ENCODE results near the gene RFESD. TPM values are rescaled to one million over a fixed set of nuclear protein-coding genes. Genes with fewer than 3 reads are reported as not detected.

Gene RFESD
- total and polyA plus RNA-seq, 2 of the 4 experiments (the other 2 are of a cell fraction): 1.5 to 2.7 TPM

DNA sequence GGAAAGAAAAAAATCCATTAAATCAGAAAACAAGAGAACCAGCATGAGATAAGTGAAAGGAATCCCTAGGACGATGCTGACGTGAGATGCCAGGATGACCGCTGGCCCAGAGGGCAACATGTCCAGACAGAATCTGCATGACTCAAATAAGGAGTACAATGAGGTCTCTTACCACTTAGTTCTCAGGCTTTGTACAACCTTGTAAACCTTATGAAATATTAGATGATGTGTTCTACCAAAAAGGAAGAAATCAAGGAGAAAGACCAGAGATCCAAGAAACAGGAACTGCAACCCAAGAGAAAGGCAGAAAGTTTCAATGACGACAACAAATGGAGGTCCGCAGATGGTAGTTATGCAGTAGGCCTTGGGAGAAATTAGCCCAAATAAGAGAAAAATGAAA is 29.5 kb upstream of the RFESD start:
- ChIA-PET CTCF (no interaction called here), POLR2A (ENCODE audit: unreplicated experiment) (no interaction called here)
- no peaks in the 10 kb centered on the region for H3K79me1 ChIP-seq (ENCODE audit: low read depth in 1 of 2, low read length in 2 of 2)
- H2BK20ac ChIP-seq (ENCODE audit: low read depth, low read length): no peak overlapping the region
- H4K20me1 ChIP-seq (ENCODE audit: insufficient read depth, low read length): no peaks in the 10 kb centered on the region
- ATAC-seq (ENCODE audit: low read depth): no peak
- WGBS, 2 experiments (ENCODE audit: extremely low coverage in 2 of 2, insufficient read length in 1 of 2): no CpG with 5 or more reads among the region's 5 CpGs
- no peaks in the 10 kb centered on the region for H3K9me1 ChIP-seq (ENCODE audit: insufficient read depth, low read length)
- H3K36me3 ChIP-seq (ENCODE audit: control insufficient read depth, insufficient read depth, low read length): no peaks in the 10 kb centered on the region
- TF ChIP-seq RAD21 (IDR thresholded peaks at IDR 0.05; ENCODE audit: low read length) (no peak), MAFK (IDR thresholded peaks at IDR 0.05; ENCODE audit: low read depth, low read length) (no peak), SMC3 (IDR thresholded peaks at IDR 0.05; ENCODE audit: low read depth, low read length) (no peak), RCOR1 (IDR thresholded peaks at IDR 0.05; ENCODE audit: insufficient replicate concordance, low read length) (no peak), FOS (IDR thresholded peaks at IDR 0.05; ENCODE audit: low read depth, low read length) (no peak)
- no peaks in the 10 kb centered on the region for H3K27me3 ChIP-seq (ENCODE audit: control insufficient read depth, insufficient read depth, low read length)
- peak overlapping the region; percentile 18; the same call in 1 of the 2 replicates for H2BK120ac ChIP-seq (ENCODE audit: low read depth, low read length)
- peaks cover 11% of the 10 kb centered on the region for H3K4me1 ChIP-seq (ENCODE audit: control insufficient read depth, insufficient read depth, low read length)
- H3K9ac ChIP-seq (ENCODE audit: low read depth, low read length): no peak overlapping the region
- no peak overlapping the region for H4K5ac ChIP-seq (ENCODE audit: low read depth, low read length)
- peak overlapping the region; percentile 49; the same call in 1 of the 2 replicates for H3K14ac ChIP-seq (replicated peaks; ENCODE audit: low read depth, low read length)
- no TSS peak for BruUV-seq (replicated peaks)
- no peak overlapping the region for H2AK9ac ChIP-seq (replicated peaks; ENCODE audit: low read depth, low read length, poor library complexity)
- H2AFZ ChIP-seq (replicated peaks; ENCODE audit: low read length, poor library complexity): peak overlapping the region; percentile 45
- H3K4ac ChIP-seq (ENCODE audit: low read depth, low read length): peak overlapping the region; percentile 34; the same call in 1 of the 2 replicates
- H3K9me3 ChIP-seq (ENCODE audit: control insufficient read depth, insufficient read depth, low read length): peaks cover 3% of the 10 kb centered on the region; the same call in 1 of the 2 replicates
- H3K4me3 ChIP-seq (ENCODE audit: insufficient read depth, low read depth, low read length): no peak overlapping the region
- 0 out of 4 replicates have a peak overlapping the region, but pooled peaks of 1 of the 2 experiments have one; percentile 46 for H4K8ac ChIP-seq (ENCODE audit: low read depth in 2 of 2, low read length in 2 of 2)
- H3K27ac ChIP-seq (ENCODE audit: insufficient read depth, low read length): no peak overlapping the region
- H3K56ac ChIP-seq (ENCODE audit: extremely low read depth, insufficient read depth, low read length): no peak overlapping the region
- intact Hi-C loops (cut with micrococcal nuclease) (no loop called here), dilution Hi-C loops (cut with HindIII; ENCODE audit: low sequenced_read_pairs, unreplicated experiment) (no loop called here), in situ Hi-C loops (cut with MboI; ENCODE audit: low sequenced_read_pairs) (no loop called here)
- no peak overlapping the region for H4K91ac ChIP-seq (ENCODE audit: insufficient read depth, low read depth, low read length)
- H3K18ac ChIP-seq (ENCODE audit: low read depth, low read length): peak overlapping the region; percentile 92; the same call in 1 of the 2 replicates
- 0 out of 3 replicates have a peak overlapping the region, but pooled peaks have one; percentile 14 for H2BK15ac ChIP-seq (ENCODE audit: low read depth, low read length)
- peak; percentile 59 for DNase-seq
- H3K4me2 ChIP-seq (ENCODE audit: low read depth, low read length): no peak overlapping the region
- H3K23ac ChIP-seq (ENCODE audit: low read depth, low read length): peak overlapping the region; percentile 62; the same call in 1 of the 2 replicates
- H2AK5ac ChIP-seq (ENCODE audit: low read depth, low read length): peak overlapping the region; percentile 44; the same call in 1 of the 2 replicates
- H2BK5ac ChIP-seq (ENCODE audit: low read depth, low read length, poor library complexity, severe bottlenecking): no peak overlapping the region

All from IMR-90 (cell line).